Measurements from ENCODE around the gene RELL2.

The RELL2 gene

GRCh38 chr5:141633871-141634561 lies 2.8 kb upstream of the RELL2 start:
- H3K4me3 Mint-ChIP-seq, result peak overlapping the region; percentile 10
- ATAC-seq (ENCODE audit: low read depth) (no peak), DNase-seq (ENCODE audit: low spot score in 2 of 2) (no peak)
- H3K4me1 Mint-ChIP-seq, result peaks cover 29% of the 10 kb centered on the region
- H3K27ac Mint-ChIP-seq, result peak overlapping the region; percentile 5
- H3K9me3 Mint-ChIP-seq, result no peaks in the 10 kb centered on the region
- H3K27me3 Mint-ChIP-seq, result no peaks in the 10 kb centered on the region
- peaks cover 10% of the 10 kb centered on the region for H3K36me3 Mint-ChIP-seq

- H3K36me3 Mint-ChIP-seq, result peaks cover 7% of the 10 kb centered on the region
- peak overlapping the region; percentile 5 for H3K27ac Mint-ChIP-seq
- no peaks in the 10 kb centered on the region for H3K27me3 Mint-ChIP-seq
- DNase-seq (ENCODE audit: low spot score in 2 of 2) (no peak), ATAC-seq (ENCODE audit: low read depth) (no peak)
- H3K4me3 Mint-ChIP-seq, result peak overlapping the region; percentile 94
- H3K9me3 Mint-ChIP-seq, result no peaks in the 10 kb centered on the region
- peaks cover 29% of the 10 kb centered on the region for H3K4me1 Mint-ChIP-seq
Measured at GRCh38 chr5:141634720-141635119, 2.1 kb upstream of the RELL2 start.

GRCh38 chr5:141635646-141636045 lies 1.2 kb upstream of the RELL2 start:
- DNase-seq (ENCODE audit: low spot score in 2 of 2) (no peak), ATAC-seq (ENCODE audit: low read depth) (no peak)
- H3K9me3 Mint-ChIP-seq, result no peaks in the 10 kb centered on the region
- peaks cover 7% of the 10 kb centered on the region for H3K36me3 Mint-ChIP-seq
- H3K4me3 Mint-ChIP-seq, result peak overlapping the region; percentile 94
- peaks cover 29% of the 10 kb centered on the region for H3K4me1 Mint-ChIP-seq
- H3K27ac Mint-ChIP-seq, result peak overlapping the region; percentile 74
- no peaks in the 10 kb centered on the region for H3K27me3 Mint-ChIP-seq

GRCh38 chr5:141636106-141636412 lies 738 bp upstream of the RELL2 start:
- H3K4me1 Mint-ChIP-seq, result peaks cover 29% of the 10 kb centered on the region
- ATAC-seq (ENCODE audit: low read depth) (no peak), DNase-seq (ENCODE audit: low spot score in 2 of 2) (no peak)
- no peaks in the 10 kb centered on the region for H3K9me3 Mint-ChIP-seq
- peak overlapping the region; percentile 94 for H3K4me3 Mint-ChIP-seq
- peak overlapping the region; percentile 74 for H3K27ac Mint-ChIP-seq
- H3K27me3 Mint-ChIP-seq, result no peaks in the 10 kb centered on the region
- H3K36me3 Mint-ChIP-seq, result peaks cover 11% of the 10 kb centered on the region

GRCh38 chr5:141637123-141637766 lies 448 bp downstream of the RELL2 start:
- peak overlapping the region; percentile 94 for H3K4me3 Mint-ChIP-seq
- peak; percentile 52 for ATAC-seq (ENCODE audit: low read depth)
- H3K4me1 Mint-ChIP-seq, result peaks cover 27% of the 10 kb centered on the region
- no peaks in the 10 kb centered on the region for H3K27me3 Mint-ChIP-seq
- H3K36me3 Mint-ChIP-seq, result peaks cover 11% of the 10 kb centered on the region
- H3K27ac Mint-ChIP-seq, result peak overlapping the region; percentile 74
- peak in 1 of 2 donors; percentile 41 for DNase-seq (ENCODE audit: low spot score in 2 of 2)
- no peaks in the 10 kb centered on the region for H3K9me3 Mint-ChIP-seq

GRCh38 chr5:141637767-141638419 lies 1.1 kb downstream of the RELL2 start:
- Mint-ChIP-seq H3K27me3 (no peaks in the 10 kb centered on the region), H3K4me3 (peak overlapping the region; percentile 94), H3K4me1 (peaks cover 27% of the 10 kb centered on the region), H3K36me3 (peaks cover 9% of the 10 kb centered on the region), H3K9me3 (no peaks in the 10 kb centered on the region), H3K27ac (peak overlapping the region; percentile 74)
- ATAC-seq (ENCODE audit: low read depth), result peak; percentile 58
- peak; percentile 64 to 68 for DNase-seq (ENCODE audit: low spot score in 2 of 2)

- ATAC-seq (ENCODE audit: low read depth) (no peak), DNase-seq (ENCODE audit: low spot score in 2 of 2) (no peak)
- no peaks in the 10 kb centered on the region for H3K9me3 Mint-ChIP-seq
- H3K4me1 Mint-ChIP-seq, result peaks cover 27% of the 10 kb centered on the region
- peak overlapping the region; percentile 94 for H3K4me3 Mint-ChIP-seq
- peaks cover 9% of the 10 kb centered on the region for H3K36me3 Mint-ChIP-seq
- H3K27ac Mint-ChIP-seq, result peak overlapping the region; percentile 74
- H3K27me3 Mint-ChIP-seq, result no peaks in the 10 kb centered on the region
Measured at GRCh38 chr5:141638771-141639170, 2.0 kb downstream of the RELL2 start.

GRCh38 chr5:141639357-141640050 lies 2.7 kb downstream of the RELL2 start:
- Mint-ChIP-seq H3K36me3 (peaks cover 6% of the 10 kb centered on the region), H3K4me3 (no peak overlapping the region)
- ATAC-seq (ENCODE audit: low read depth), result no peak

GRCh38 chr5:141640051-141640415 lies 3.2 kb downstream of the RELL2 start:
- Mint-ChIP-seq H3K36me3 (peaks cover 10% of the 10 kb centered on the region), H3K27me3 (no peaks in the 10 kb centered on the region), H3K9me3 (no peaks in the 10 kb centered on the region), H3K27ac (no peak overlapping the region), H3K4me3 (no peak overlapping the region), H3K4me1 (peaks cover 18% of the 10 kb centered on the region)
- DNase-seq (ENCODE audit: low spot score in 2 of 2), result no peak
- no peak for ATAC-seq (ENCODE audit: low read depth)

More at GRCh38 chr5:141639357-141640050, 2.7 kb downstream of the RELL2 start:
- H3K27ac Mint-ChIP-seq, result no peak overlapping the region
- no peak for DNase-seq (ENCODE audit: low spot score in 2 of 2)
- no peaks in the 10 kb centered on the region for H3K9me3 Mint-ChIP-seq
- peaks cover 22% of the 10 kb centered on the region for H3K4me1 Mint-ChIP-seq
- no peaks in the 10 kb centered on the region for H3K27me3 Mint-ChIP-seq

GRCh38 chr5:141640698-141641097 lies 3.9 kb downstream of the RELL2 start:
- Mint-ChIP-seq H3K9me3 (no peaks in the 10 kb centered on the region), H3K4me1 (peaks cover 11% of the 10 kb centered on the region), H3K27me3 (no peaks in the 10 kb centered on the region), H3K4me3 (no peak overlapping the region), H3K27ac (no peak overlapping the region), H3K36me3 (peaks cover 11% of the 10 kb centered on the region)
- ATAC-seq (ENCODE audit: low read depth) (no peak), DNase-seq (ENCODE audit: low spot score in 2 of 2) (no peak)

- DNase-seq (ENCODE audit: low spot score in 2 of 2) (no peak), ATAC-seq (ENCODE audit: low read depth) (no peak)
- H3K4me1 Mint-ChIP-seq, result peaks cover 8% of the 10 kb centered on the region
- H3K9me3 Mint-ChIP-seq, result no peaks in the 10 kb centered on the region
- peaks cover 17% of the 10 kb centered on the region for H3K36me3 Mint-ChIP-seq
- H3K27ac Mint-ChIP-seq, result no peak overlapping the region
- no peak overlapping the region for H3K4me3 Mint-ChIP-seq
- no peaks in the 10 kb centered on the region for H3K27me3 Mint-ChIP-seq
Measured at GRCh38 chr5:141641634-141642267, 5.0 kb downstream of the RELL2 start.

- no peak overlapping the region for H3K27ac Mint-ChIP-seq
- no peaks in the 10 kb centered on the region for H3K27me3 Mint-ChIP-seq
- peaks cover 21% of the 10 kb centered on the region for H3K4me1 Mint-ChIP-seq
- DNase-seq (ENCODE audit: low spot score in 2 of 2) (no peak), ATAC-seq (ENCODE audit: low read depth) (no peak)
- H3K36me3 Mint-ChIP-seq, result peaks cover 18% of the 10 kb centered on the region
- no peaks in the 10 kb centered on the region for H3K9me3 Mint-ChIP-seq
- H3K4me3 Mint-ChIP-seq, result no peak overlapping the region
Measured at GRCh38 chr5:141646026-141646425, 9.2 kb downstream of the RELL2 start.

GRCh38 chr5:141647242-141647641 lies 10.4 kb downstream of the RELL2 start:
- no peak for DNase-seq (ENCODE audit: low spot score in 2 of 2)
- no peak overlapping the region for H3K4me3 Mint-ChIP-seq
- no peak for ATAC-seq (ENCODE audit: low read depth)
- H3K9me3 Mint-ChIP-seq, result no peaks in the 10 kb centered on the region
- H3K4me1 Mint-ChIP-seq, result peaks cover 25% of the 10 kb centered on the region
- H3K27ac Mint-ChIP-seq, result no peak overlapping the region
- peaks cover 16% of the 10 kb centered on the region for H3K36me3 Mint-ChIP-seq
- no peaks in the 10 kb centered on the region for H3K27me3 Mint-ChIP-seq

- H3K27ac Mint-ChIP-seq, result no peak overlapping the region
- H3K9me3 Mint-ChIP-seq, result no peaks in the 10 kb centered on the region
- DNase-seq (ENCODE audit: low spot score in 2 of 2) (no peak), ATAC-seq (ENCODE audit: low read depth) (no peak)
- H3K36me3 Mint-ChIP-seq, result peaks cover 16% of the 10 kb centered on the region
- no peak overlapping the region for H3K4me3 Mint-ChIP-seq
- no peaks in the 10 kb centered on the region for H3K27me3 Mint-ChIP-seq
- peaks cover 30% of the 10 kb centered on the region for H3K4me1 Mint-ChIP-seq
Measured at GRCh38 chr5:141647851-141648250, 11.1 kb downstream of the RELL2 start.

Data from memory B cell (primary cell).